Skeletal muscle cell (primary cell): ENCODE data around the gene PPP2R3B.
"Not testable (repeated sequence)": the region's sequence is repeated elsewhere in the genome, so short reads cannot be mapped to it uniquely, and the experiment has no call there.

Experiments
- DNase-seq: peaks from one replicate; pipeline ENCODE4 v3.0.0-alpha.2; 2010; ENCODE audit warnings: low read depth
- H3K4me3 ChIP-seq: 2 replicates; pipeline ENCODE4 v1.5.1; 2011; ENCODE audit warnings: low read depth, mild to moderate bottlenecking, control low read depth, low read length, moderate library complexity

Gene PPP2R3B

DNA sequence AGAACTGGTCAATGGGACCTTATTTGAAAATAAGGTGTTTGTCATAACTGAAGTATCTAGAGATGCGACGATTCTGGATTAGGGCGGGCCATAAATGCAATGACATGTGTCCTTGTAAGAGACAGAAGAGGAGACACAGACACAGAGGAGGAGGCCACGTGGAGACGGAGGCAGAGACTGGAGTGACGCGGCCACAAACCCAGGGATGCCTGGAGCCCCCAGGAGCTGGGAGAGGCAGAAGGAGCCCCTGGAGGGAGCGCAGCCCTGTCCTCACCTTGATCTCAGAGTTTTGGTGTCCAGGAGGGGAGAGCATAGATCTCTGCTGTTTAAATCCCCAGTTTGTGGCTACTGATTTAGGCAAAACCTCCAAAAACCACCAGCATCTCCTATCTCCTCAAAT, 73.2 kb downstream of the PPP2R3B start:
- DNase-seq, result no peak
- no peak overlapping the region for H3K4me3 ChIP-seq

DNA sequence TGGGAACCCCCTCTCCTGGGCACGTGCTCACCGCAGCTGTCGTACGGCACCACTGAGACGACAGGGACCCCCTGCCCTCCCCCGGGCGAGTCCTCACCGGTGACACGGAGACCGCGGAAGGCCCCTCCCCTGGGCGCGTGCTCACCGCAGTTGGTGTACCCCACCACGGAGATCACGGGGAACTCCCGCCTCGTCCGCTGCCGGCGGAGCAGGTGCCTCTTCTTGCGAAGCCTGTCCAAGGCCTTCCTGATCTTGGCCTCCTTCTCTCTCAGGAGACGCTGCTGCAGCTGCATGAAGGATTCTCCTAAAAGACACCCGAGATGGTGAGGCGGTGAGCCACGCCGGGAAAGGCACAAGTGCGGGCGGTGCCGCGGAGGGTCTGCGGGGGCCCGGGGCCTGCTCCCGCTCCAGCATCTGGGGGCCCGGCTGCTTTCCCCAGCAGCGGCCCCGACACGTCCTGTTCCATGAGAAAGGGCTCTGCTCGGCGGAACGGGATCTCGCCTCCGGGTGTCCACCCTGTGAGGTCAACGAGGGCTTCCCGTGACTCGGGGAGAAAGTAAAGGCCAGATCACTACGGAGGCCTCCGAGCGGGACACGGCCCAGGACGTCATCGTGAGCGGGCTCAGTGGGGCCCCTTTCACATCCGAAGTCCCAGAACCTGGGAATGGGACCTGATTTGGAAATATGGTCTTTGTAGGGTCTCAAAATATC, 73.9 kb downstream of the PPP2R3B start:
- no peak for DNase-seq
- H3K4me3 ChIP-seq, result no peak overlapping the region

DNA sequence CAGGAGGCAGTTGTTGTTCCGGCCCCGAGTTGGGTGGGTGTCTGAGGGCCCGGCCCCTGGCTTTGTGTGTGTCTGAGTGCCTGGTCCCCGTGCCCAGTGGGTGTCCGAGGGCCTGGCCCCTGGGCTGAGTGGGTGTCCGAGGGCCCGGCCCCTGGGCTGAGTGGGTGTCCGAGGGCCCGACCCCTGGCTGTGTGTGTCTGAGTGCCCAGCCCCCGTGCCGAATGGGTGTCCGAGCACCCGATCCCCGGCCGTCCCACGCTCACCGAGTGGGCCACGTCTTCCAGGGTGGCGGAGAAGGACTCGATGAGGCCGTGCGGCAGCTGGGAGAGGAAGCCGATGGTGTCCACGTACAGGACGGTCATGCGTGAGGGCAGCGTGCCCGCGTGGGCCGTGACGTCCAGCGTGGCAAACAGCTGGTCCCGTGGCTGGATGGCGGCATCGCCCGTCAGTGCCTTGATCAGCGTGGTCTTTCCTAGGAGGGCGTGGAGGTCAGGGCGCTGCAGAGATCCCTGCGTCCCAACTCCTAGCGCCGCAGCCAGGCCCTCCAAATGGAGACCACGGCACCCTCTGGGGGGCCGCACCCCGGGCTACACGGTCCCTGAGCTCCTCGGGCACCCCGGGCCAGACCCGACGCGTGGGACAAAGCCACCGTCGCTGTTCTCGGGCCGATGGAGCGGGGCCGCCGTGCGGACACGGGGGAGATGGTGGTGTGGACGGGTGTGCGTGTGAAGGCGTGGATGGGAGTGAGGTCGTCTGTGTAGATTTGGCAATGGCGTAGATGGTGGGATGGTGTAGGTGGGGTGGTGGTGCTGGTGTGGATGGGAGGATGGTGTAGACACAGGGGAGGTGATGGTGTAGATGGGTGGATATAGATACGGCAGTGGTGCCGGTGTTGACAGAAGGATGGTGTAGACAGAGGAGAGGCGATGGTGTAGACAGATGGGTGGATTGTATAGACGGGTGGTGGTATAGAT, 75.3 kb downstream of the PPP2R3B start:
- DNase-seq, result no peak
- no peak overlapping the region for H3K4me3 ChIP-seq

DNA sequence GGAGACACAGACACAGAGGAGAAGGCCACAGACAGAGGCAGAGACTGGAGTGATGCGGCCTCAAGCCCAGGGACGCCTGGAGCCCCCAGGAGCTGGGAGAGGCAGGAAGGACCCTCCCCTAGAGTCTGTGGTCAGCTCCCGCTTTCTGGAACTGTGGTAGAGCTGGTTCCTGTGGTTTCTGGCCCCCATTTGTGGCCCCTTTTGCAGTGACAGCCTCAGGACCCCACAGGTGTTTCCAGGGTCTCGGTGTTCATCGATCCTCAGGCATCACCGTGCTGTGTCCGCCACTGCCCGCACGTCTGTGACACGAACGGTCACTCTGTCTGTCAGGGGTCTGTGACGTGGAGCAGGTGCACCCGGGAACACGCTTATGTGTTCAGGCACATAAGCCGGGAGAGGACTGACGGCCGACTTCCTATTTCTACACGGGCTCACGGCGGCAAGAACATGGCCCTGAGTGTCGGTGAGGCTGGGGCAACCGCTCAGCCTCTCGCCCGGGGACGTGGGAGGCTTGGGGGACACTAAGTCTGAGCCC, 76.0 kb downstream of the PPP2R3B start:
- DNase-seq, result no peak

DNA sequence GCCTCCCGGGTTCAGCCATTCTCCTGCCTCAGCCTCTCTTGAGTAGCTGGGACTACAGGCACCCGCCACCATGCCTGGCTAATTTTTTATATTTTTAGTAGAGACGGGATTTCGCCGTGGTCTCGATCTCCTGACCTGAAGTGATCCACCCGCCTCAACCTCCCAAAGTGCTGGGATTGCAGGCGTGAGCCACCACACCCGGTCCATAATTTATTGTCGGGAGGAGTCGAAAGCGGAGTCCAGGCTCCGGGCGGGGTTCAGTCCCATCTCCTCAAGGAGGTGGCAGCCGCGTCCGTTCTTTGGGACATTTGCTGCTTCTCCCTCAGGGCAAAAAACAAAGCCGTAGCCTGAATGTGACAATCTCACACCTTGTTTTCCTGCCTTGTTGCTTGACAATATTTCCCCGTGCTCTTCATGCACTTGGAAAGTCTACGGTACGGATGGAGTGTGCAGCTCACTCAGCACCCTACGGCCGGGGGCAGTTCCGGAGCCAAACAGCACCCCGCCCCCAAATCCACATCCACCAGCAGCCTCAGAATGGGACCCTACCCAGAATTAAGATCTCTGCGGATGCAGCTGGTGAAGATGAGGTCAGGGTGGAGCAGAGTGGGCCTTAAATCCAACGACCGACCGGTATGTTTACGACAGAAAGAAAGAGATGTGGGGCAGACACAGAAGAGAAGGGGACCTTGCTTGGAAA, 77.7 kb downstream of the PPP2R3B start:
- no peak overlapping the region for H3K4me3 ChIP-seq
- DNase-seq, result no peak

More for the DNA sequence above, 76.0 kb downstream of the PPP2R3B start:
- no peak overlapping the region for H3K4me3 ChIP-seq

DNA sequence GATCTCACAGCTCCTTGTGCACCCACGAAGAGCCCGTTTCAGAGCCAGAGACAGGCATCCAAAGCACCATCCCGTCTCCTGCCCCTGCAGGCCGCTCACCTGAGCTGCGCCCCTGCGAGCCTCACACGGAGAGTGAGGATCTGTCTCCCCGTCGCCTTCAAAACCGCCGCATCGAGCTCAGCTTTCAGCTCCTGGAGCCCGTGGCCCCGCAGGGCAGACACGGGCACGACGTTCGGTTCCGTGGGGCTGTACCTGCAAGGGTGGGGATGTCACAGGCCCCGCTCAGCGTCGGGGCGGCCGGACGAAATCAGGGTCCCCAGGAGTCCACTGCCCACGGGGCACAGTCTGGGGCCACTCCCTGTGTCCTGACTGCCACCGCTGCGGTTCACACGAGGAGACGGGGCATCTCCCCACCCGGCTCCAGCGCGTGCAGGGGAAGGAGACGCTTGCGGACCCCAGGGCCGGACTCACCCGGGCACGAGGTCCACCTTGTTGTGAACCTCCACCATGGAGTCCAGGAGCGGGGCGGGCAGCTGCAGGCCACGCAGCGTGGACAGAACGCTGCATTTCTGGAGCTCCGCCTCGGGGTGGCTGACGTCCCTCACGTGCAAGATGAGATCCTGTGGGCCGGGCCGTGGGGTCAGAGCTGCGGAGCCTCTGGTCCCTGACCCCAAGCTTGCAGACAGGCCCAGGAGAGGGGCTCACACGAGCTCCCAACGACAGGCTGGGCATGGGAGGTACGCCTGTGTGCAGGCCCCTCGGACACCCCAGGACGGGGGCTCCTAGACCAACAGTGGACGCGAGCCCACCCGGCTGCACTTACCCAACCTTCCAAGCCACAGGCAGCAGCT, 79.2 kb downstream of the PPP2R3B start:
- H3K4me3 ChIP-seq, result no peak overlapping the region
- DNase-seq, result no peak

DNA sequence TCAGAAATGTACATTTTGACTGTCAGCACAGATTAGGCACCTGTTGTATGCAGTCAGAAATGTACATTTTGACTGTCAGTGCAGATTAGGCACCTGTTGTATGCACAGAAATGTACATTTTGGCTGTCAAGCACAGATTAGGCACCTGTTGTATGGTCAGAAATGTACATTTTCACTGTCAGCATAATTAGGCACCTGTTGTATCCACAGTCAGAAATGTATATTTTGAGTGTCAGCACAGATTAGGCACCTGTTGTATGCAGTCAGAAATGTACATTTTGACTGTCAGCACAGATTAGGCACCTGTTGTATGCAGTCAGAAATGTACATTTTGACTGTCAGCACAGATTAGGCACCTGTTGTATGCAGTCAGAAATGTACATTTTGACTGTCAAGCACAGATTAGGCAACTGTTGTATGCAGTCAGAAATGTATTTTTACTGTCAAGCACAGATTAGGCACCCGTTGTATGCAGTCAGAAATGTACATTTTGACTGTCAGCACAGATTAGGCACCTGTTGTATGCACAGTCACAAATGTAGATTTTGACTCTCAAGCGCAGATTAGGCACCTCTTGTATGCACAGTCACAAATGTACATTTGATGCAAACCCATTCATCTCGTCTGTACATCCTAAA, 80.0 kb downstream of the PPP2R3B start:
- H3K4me3 ChIP-seq, DNase-seq: not testable (repeated sequence)

DNA sequence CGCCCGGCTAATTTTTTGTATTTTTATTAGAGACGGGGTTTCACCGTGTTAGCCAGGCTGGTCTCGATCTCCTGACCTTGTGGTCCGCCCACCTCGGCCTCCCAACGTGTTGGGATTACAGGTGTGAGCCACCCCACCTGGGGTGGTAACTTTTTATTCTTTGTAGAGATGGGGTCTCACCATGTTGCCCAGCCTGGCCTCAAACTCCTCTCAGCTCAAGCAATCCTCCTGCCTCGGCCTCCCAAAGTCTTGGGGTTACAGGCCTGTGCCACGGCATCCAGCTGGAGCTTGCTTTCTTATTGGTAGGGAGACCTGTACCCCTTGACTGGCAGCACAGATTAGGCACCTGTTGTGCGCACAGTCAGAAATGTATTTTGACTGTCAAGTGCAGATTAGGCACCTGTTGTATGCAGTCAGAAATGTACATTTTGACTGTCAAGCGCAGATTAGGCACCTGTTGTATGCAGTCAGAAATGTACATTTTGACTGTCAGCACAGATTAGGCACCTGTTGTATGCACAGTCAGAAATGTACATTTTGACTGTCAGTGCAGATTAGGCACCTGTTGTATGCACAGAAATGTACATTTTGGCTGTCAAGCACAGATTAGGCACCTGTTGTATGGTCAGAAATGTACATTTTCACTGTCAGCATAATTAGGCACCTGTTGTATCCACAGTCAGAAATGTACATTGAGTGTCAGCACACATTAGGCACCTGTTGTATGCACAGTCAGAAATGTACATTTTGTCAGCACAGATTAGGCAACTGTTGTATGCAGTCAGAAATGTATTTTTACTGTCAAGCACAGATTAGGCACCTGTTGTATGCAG, 80.7 kb downstream of the PPP2R3B start:
- H3K4me3 ChIP-seq, DNase-seq: not testable (repeated sequence)

DNA sequence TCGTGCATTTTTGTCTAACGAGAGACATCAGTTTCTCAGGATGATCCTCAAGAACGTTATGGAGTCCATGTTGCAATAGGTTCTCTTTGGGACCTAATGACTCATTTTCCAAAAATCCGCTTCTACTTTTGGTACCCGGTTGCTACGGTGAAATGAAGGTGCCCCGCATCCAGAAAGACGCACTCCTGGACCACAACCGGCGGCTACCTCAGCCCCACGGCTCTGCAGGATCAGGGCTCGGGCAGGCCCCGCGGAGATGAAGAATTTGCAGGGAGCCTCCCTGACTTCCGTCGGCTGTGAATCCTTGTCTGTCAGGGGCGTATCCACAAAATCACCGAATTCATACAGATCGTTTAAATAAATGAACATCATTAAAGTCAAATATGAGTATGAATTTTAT, 83.7 kb downstream of the PPP2R3B start:
- no peak for DNase-seq
- H3K4me3 ChIP-seq, result no peak overlapping the region

DNA sequence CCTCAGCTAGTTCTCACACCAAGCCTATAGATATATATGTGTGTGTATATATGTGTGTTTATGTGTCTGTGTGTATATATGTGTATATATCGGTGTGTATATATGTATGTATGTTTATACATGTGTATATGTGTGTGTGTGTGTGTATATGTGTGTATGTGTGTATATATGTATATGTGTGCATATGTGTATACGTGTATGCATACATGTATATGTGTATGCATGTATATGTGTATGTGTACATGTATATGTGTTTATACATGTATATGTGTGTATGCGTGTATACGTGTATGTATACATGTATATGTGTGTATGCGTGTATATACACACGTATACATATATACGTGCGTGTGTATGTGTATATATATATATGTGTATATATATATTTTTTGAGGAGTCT, 86.4 kb downstream of the PPP2R3B start:
- no peak for DNase-seq
- no peak overlapping the region for H3K4me3 ChIP-seq

DNA sequence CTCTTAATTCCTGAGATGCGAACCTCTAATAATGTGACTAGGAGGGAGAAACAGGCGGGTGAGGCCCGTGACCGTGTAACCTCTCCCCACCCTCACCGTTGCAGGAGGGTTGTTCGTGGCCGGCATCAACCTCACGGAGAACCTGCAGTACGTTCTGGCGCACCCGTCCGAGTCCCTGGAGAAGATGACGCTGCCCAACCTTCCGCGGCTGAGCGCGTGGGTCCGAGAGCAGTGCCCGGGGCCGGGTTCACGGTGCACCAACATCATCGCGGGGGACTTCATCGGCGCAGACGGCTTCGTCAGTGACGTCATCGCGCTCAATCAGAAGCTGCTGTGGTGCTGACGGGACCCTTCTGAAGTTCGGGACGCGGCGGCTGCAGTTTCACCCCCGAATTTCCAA, 87.7 kb downstream of the PPP2R3B start:
- no peak overlapping the region for H3K4me3 ChIP-seq
- DNase-seq, result no peak

DNA sequence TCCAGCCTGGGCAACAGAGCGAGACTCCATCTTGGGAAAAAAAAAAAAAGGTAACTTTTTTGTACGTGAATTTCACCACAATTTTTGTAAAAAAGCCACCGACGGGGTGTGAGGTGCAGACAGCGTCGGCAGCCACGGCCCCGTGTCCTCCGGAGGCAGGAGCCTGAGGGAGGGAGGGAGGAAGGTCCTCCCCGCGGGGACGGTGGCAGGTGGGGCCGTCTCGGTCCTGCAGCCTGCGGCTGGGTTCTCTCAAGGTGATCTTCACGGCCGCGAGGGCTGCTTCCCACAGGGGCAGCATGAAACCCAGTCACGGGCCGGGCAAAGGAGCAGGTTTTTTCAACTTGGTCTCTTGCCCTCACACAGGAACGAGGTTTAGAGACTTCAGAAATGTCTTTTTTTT, 91.6 kb downstream of the PPP2R3B start:
- DNase-seq, result no peak
- H3K4me3 ChIP-seq, result no peak overlapping the region

DNA sequence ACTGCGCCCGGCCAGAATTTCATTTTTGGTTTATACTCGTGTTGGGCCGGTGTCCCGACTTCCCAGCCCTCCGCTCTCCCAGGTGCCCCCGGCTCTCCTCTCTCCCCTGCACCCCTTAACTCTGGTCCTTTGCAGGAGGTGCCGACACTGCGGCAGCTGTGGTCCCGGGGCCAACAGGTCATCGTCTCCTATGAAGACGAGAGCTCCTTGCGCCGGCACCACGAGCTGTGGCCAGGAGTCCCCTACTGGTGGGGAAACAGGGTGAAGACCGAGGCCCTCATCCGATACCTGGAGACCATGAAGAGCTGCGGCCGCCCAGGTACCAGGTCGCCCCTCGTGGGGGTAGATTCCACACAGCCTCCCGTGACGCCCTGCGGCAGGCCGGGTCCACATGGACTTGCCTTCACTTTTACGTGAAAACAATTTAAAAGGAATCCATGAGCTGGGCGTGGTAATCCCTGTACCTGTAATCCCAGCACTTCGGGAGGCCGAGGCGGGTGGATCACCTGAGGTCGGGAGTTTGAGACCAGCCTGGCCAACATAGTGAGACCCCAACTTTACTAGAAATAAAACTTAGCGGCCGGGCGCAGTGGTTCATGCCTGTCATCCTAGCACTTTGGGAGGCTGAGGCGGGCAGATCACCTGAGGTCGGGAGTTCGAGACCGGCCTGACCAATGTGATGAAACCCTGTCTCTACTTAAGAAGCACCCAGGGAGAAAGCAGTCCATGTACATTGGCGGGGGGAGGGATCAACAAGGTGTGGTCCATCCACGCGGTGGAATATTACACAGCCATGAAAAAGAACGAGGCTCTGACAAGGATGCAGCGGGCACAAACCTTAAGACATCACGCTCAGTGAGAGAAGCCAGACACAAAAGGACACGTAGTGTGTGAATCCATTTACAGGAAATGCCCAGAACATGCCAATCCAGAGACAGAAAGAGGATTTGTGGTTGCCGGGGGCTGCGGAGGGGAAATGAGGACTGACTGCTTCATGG, 93.5 kb downstream of the PPP2R3B start:
- H3K4me3 ChIP-seq, result no peak overlapping the region
- DNase-seq, result no peak

DNA sequence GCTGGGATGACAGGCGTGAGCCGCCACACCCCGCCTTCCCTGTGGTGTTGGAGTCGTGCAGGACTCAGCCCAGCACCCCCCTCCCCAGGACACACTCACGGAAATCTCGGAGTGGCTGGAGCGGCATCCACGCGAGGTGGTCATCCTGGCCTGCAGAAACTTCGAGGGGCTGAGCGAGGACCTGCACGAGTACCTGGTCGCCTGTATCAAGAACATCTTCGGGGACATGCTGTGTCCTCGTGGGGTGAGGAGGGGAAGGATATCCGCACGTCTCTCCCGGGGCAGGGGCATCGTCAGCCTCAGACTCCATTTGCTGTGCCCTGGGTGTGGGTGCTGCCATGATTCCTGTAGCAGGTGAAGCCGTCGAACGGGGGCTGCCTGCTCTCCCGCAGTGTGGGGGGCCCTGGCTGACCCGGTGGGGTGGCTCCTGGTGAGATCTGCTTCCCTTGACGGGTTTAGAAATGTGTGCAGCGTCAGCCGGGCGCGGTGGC, 95.3 kb downstream of the PPP2R3B start:
- no peak overlapping the region for H3K4me3 ChIP-seq
- DNase-seq, result no peak

DNA sequence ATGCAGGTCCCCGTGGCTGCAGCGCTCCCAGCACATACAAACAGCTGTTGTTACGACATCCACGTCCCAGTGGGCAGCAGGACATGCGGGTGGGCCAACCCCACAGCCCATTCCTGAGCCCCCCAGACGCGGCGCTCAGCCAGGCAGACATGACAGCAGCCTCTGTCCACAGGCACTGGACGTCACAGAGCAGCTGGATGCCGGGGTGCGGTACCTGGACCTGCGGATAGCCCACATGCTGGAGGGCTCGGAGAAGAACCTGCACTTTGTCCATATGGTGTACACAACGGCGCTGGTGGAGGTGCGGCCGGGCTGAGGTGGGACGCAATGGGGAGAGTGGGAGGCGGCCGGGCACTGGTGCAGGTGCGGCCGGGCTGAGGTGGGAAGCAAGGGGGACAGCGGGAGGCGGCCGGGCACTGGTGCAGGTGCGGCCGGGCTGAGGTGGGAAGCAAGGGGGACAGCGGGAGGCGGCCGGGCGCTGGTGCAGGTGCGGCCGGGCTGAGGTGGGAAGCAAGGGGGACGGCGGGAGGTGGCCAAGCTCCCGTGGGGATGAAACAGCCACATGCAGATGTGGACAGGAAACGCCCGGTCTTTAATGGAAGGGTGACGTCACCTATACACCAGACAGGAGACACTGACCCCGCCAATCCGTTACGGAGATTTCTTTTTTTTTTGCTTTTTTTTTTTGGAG, 96.1 kb downstream of the PPP2R3B start:
- no peak overlapping the region for H3K4me3 ChIP-seq
- no peak for DNase-seq

DNA sequence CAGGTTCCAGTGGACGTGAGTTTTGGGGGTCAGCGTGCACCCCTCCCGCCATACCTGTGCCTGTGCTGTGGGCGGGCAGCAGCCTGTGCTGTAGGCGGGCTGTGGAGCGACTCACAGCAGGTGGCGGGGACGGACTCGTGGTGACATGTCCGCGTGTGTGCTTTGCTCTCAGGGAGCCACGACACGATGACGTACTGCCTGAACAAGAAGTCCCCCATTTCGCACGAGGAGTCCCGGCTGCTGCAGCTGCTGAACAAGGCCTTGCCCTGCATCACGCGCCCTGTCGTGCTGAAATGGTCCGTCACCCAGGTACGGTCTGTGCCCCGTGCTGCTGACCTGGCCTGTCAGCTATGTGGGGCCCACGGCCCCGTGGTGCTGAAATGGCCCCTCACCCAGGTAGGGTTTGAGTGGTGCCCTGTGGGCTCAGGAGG, 98.1 kb downstream of the PPP2R3B start:
- no peak for DNase-seq
- H3K4me3 ChIP-seq, result no peak overlapping the region
